Epidermal melanocyte (primary cell): ENCODE measurements around the gene P3H3.
A peak's percentile ranks its signal among the peaks of the same experiment; 100 is the strongest.

ENCODE experiments used
- DNase-seq: peaks from one replicate; pipeline ENCODE4 v3.0.0; 2011; ENCODE audit warnings: low spot score; ENCODE audit not compliant: insufficient read length

The P3H3 gene

DNA sequence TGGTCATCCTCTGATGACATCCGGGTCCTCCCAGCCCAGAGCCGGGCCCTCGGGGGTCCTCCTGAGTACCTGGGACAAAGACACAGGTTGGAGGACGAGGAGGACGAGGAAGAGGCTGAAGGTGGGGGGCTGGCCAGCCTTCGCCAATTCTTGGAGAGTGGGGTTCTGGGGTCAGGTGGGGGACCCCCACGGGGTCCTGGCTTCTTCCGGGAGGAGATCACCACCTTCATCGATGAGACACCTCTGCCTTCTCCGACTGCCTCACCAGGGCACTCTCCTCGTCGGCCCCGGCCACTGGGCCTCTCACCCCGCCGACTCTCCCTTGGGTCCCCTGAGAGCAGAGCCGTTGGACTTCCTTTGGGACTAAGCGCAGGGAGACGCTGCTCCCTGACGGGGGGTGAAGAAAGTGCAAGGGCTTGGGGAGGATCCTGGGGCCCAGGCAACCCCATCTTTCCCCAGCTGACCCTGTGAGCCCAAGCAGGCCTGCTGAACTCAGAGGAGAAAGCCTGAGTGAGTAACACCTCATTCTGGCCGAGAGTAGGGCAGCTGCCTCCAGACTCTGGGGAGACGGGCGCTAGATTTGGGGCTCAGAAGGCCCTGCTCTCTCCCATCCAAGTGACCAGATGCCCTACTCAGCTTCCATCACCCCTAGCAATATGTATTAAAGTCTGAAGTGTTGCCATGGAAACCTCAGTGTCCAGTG lies 1.3 kb upstream of the P3H3 start:
- no peak for DNase-seq

- DNase-seq = peak; percentile 99
These were observed 733 bp upstream of the P3H3 start for GRCh38 chr12:6827437-6827911.

GRCh38 chr12:6828781-6829535 lies 751 bp downstream of the P3H3 start:
- peak; percentile 41 for DNase-seq

GRCh38 chr12:6829536-6830220 lies 1.5 kb downstream of the P3H3 start:
- no peak for DNase-seq

GRCh38 chr12:6830286-6830890 lies 2.2 kb downstream of the P3H3 start:
- no peak for DNase-seq

GRCh38 chr12:6830999-6831398 lies 2.8 kb downstream of the P3H3 start:
- no peak for DNase-seq

GRCh38 chr12:6831450-6831995 lies 3.3 kb downstream of the P3H3 start:
- DNase-seq = no peak

- DNase-seq = no peak
These were observed 3.9 kb downstream of the P3H3 start for GRCh38 chr12:6832125-6832524.

GRCh38 chr12:6833189-6833890 lies 5.1 kb downstream of the P3H3 start:
- DNase-seq = no peak

DNA sequence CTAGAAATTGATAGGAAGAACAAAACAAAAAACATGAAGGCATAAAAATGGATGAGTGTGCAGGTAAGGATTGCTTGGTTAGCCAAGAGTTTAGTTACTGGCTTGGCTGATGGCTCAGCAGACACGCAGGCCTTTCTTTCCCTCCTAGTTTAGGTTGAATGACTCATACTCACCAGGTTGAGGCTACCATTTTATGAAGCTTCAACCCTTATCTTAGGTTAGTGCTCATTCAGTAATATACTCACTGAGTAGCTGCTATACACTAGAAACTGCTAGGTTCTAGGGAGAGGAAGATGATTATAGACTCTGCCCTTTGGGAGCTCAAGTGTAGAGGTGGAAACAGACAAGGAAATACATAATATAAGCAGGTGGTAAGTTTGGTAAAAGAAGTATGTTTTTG lies 6.0 kb downstream of the P3H3 start:
- DNase-seq = no peak

GRCh38 chr12:6834873-6835272 lies 6.7 kb downstream of the P3H3 start:
- no peak for DNase-seq

DNA sequence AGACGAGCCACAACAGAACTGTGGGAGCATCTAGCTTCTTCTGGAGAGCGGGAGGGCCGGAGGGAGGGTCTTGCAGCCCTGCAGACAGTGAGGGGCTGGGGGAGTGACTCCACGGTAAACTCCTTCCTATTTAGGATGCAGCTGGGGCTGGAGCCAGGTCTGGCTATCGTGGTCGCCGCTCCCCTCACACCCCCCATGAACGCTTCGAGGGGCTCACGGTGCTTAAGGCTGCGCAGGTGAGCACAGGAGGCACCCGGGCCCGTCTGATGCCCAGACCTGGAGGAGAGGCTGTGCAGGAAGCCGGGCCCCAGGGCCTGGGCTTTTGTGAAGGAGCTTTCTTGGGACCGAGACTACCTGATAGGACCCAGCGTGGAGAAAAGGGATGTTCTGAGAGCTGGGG lies 8.6 kb downstream of the P3H3 start:
- no peak for DNase-seq

DNA sequence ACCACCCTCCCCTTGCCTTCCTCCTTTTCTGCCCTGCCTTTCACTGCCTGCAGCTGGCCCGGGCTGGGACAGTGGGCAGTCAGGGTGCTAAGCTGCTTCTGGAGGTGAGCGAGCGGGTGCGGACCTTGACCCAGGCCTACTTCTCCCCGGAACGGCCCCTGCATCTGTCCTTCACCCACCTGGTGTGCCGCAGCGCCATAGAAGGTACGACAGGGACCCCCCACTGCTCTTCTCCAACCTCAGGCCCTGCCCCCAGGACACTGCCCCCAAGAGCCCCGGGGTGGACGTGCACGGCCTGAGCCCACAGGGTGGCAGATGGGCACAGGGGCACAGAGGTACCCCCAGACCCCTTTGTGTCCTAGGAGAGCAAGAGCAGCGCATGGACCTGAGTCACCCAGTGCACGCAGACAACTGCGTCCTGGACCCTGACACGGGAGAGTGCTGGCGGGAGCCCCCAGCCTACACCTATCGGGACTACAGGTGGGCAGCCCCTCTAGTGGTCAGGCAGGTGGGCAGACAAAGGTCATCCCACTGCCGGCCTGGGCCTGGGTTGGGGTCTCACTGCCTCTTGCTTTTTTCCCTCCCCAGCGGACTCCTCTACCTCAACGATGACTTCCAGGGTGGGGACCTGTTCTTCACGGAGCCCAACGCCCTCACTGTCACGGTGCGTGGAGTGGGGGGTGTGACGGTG lies 9.3 kb downstream of the P3H3 start:
- no peak for DNase-seq

- no peak for DNase-seq
These were observed 10.6 kb downstream of the P3H3 start for GRCh38 chr12:6838854-6839253.

DNA sequence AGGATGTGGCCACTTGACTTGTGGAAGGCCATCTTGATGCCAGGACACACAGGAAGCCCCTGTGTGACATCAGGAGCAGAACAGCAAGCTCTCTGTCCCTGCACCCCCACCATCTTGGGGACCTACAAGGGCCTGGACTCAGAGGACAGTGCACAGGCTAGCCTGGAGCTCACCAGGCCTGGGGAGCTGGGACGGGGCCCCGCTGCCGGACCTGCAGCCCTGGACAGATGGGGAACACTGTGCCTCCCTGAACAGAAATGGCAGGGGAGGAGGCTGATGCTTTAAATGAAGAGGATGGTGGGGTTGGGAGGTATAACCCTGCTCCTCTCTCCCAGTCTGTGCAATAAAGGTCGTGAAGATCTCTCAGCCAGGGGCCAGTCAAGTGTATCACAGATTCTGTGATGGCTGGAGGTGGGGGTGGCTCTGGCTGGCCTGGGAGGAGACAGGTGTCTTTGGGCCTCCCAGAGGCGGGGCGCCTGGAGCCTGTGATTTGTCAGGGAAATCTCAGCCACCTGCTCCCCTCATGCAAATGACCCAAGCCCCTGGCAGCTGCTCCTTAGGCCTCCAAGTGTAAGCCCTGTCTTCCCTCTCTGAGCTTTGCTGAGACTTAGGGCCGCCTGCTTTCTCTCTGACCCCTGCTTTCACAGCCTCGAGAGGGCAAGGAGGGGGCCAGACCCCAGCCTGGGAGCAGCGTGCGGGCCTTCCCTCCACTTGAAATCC lies 11.4 kb downstream of the P3H3 start:
- DNase-seq = no peak

DNA sequence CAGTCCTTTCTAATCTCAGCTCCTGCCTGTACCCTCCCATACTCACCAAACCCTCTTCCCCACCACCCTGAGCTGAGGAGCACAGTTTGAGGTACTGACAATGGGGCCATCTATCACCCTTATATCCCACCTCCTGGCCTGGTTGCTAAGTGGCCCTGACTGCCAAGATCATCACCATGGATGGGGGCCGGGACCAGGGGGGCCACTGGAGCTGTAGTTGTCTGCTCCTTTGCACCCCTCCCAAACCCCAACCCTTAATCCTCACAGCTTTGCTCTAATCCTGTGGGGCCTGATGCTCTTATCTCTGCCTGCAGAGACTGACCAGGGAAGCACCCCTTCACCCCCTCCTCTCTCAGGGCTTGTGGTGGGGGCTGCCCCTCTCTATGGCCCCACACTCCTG lies 12.1 kb downstream of the P3H3 start:
- no peak for DNase-seq

DNA sequence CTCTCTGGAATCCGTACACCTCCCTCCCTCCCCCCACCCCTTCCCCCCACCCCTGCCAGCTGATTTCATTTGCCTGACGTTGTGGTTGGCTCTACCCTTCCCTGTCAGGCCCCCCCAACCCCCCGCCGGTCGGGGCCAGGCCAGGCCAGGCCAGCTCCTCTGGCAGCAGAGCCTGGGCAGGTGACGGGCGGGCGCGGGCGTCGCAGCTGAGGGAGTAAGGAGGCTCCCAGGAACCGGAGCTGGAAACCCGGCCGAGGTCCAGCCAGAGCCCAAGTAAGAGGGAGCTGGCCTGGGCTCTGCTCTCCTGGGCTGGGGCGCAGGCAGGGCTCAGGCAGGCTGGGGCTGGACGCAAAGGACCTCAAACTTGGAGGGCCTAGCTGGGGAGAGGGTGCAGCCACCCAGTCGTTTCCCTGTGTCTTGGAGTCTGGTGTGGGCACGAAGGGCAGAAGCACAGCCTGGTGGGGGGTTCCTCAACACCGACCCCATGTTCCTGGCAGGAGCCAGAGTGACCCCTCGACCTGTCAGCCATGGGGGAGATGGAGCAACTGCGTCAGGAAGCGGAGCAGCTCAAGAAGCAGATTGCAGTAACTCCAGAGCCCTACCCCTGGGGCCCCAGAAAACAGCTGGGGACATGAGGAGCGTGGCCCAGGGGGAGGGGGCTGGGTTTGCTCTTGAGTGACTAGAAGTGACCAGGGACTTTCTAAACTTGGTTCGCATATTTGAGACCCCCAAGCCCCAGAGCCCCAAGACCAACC lies 12.7 kb downstream of the P3H3 start, which contains the start of gene GNB3:
Gene GNB3 (plus strand): TSS at position 165 of the 755 bp plus-strand sequence. CDS start 363 bp downstream, at position 528.
- no peak for DNase-seq

DNA sequence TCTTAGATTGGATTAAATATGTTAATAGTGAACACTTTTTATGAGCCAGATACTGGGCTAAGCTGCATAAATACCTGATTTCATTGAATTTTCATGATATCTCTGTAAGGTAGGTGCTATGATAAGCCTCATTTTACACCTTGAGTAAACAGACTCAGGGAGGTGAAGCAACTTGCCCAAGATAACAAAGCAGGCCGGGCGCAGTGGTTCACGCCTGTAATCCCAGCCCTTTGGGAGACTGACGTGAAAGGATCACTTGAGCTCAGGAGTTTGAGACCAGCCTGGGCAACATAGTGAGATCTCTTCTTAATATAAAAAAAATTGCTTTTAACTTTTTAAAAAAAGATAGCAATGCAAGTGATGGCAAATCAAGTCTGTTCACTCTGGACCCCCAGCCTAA lies 13.9 kb downstream of the P3H3 start:
- DNase-seq = no peak
